Tibial nerve (tissue), 3 donors: ENCODE results near the gene CRB1.

Experiments
- CTCF ChIP-seq, 5 experiments: fragments of 200-600 bp in 3 of 5; fragments of 450-650 bp in 2 of 5; sonication (generic) in 3 of 5; IDR thresholded peaks; one replicate each; pipeline ENCODE4 v1.5.1; 2016 to 2019; ENCODE audit warnings: antibody characterized with exemption in 5 of 5, mild to moderate bottlenecking in 3 of 5, moderate library complexity in 2 of 5
- POLR2A ChIP-seq, 2 donors: fragments of 450-650 bp; IDR thresholded peaks; one replicate each; pipeline ENCODE4 v1.6.1; 2017; ENCODE audit warnings: antibody characterized with exemption in 2 of 2, mild to moderate bottlenecking in 2 of 2, moderate library complexity in 2 of 2

DNA sequence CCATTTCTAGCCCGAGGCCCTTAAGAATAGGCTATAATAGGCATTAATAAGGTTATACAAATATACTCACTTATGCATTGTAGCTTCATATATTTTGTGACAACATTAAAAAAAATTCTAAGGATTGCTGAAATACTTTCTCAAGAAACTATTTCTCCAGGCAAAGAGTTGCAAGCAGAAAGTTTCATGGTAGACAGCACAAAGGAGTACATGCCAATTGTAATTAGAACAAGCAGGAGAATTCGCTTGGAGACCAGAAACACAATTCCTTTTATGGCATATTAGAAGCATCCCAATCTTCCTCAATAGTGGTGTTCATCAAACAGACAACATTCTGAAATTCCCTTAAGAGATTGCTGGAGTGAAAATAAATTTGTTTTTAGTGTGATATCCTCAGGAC, 122.8 kb downstream of the CRB1 start:
- no peak for TF ChIP-seq CTCF (IDR thresholded peaks at IDR 0.05)
- TF ChIP-seq POLR2A (IDR thresholded peaks at IDR 0.05) = no peak
